A204.1 (cell line): Measurements from ENCODE around the gene SDR39U1.

Experiments used
- FAIRE-seq: peaks from 2 replicates; lab custom pipeline; 2012; peaks lifted over from hg19 to GRCh38; lab: Jason Lieb, UNC

The SDR39U1 gene

GRCh38 chr14:24411443-24412389, 30.9 kb downstream of the SDR39U1 start:
- FAIRE-seq, result peak; percentile 79

GRCh38 chr14:24409956-24410355, 32.6 kb downstream of the SDR39U1 start:
- FAIRE-seq, result no peak

- no peak for FAIRE-seq
Observed at GRCh38 chr14:24409192-24409591, 33.4 kb downstream of the SDR39U1 start.

GRCh38 chr14:24408764-24409163, 33.8 kb downstream of the SDR39U1 start:
- FAIRE-seq, result no peak

- no peak for FAIRE-seq
Observed at GRCh38 chr14:24407608-24408325, 34.8 kb downstream of the SDR39U1 start.

- no peak for FAIRE-seq
Observed at GRCh38 chr14:24406416-24406815, 36.2 kb downstream of the SDR39U1 start.

GRCh38 chr14:24404814-24405213, 37.8 kb downstream of the SDR39U1 start:
- no peak for FAIRE-seq

GRCh38 chr14:24403294-24403998, 39.1 kb downstream of the SDR39U1 start:
- FAIRE-seq, result no peak

GRCh38 chr14:24401810-24402702, 40.5 kb downstream of the SDR39U1 start:
- no peak for FAIRE-seq

GRCh38 chr14:24399999-24400718, 42.4 kb downstream of the SDR39U1 start:
- no peak for FAIRE-seq

- no peak for FAIRE-seq
Observed at GRCh38 chr14:24399447-24399822, 43.1 kb downstream of the SDR39U1 start.

GRCh38 chr14:24398653-24399446, 43.7 kb downstream of the SDR39U1 start, which contains the start of gene NYNRIN:
Gene NYNRIN, plus strand, starts transcription at chr14:24399003. Its CDS starts 244 bp downstream, at chr14:24399247.
- no peak for FAIRE-seq

GRCh38 chr14:24398293-24398652, 44.3 kb downstream of the SDR39U1 start:
- FAIRE-seq, result no peak

GRCh38 chr14:24397639-24398292, 44.8 kb downstream of the SDR39U1 start:
- no peak for FAIRE-seq

- FAIRE-seq, result no peak
Observed at GRCh38 chr14:24395609-24396582, 46.7 kb downstream of the SDR39U1 start.

- FAIRE-seq, result no peak
Observed at GRCh38 chr14:24394275-24394674, 48.3 kb downstream of the SDR39U1 start.

- no peak for FAIRE-seq
Observed at GRCh38 chr14:24392325-24393091, 50.1 kb downstream of the SDR39U1 start.
